ENCODE results near the gene NELL1.

NELL1 gene

GRCh38 chr11:21489416-21490115, 820.2 kb downstream of the NELL1 start:
- no peak for DNase-seq (ENCODE audit: low read depth)

- DNase-seq (ENCODE audit: low read depth): no peak
Observed at GRCh38 chr11:21492931-21493330, 823.5 kb downstream of the NELL1 start.

- no peak for DNase-seq (ENCODE audit: low read depth)
Observed at GRCh38 chr11:21494946-21495345, 825.6 kb downstream of the NELL1 start.

GRCh38 chr11:21495879-21496278, 826.5 kb downstream of the NELL1 start:
- DNase-seq (ENCODE audit: low read depth): no peak

- DNase-seq (ENCODE audit: low read depth): no peak
Observed at GRCh38 chr11:21501245-21501644, 831.9 kb downstream of the NELL1 start.

GRCh38 chr11:21505070-21505469, 835.7 kb downstream of the NELL1 start:
- no peak for DNase-seq (ENCODE audit: low read depth)

GRCh38 chr11:21511835-21512440, 842.6 kb downstream of the NELL1 start:
- peak; percentile 21 for DNase-seq (ENCODE audit: low read depth)

- no peak for DNase-seq (ENCODE audit: low read depth)
Observed at GRCh38 chr11:21514316-21514715, 844.9 kb downstream of the NELL1 start.

GRCh38 chr11:21520244-21520643, 850.9 kb downstream of the NELL1 start:
- DNase-seq (ENCODE audit: low read depth): no peak

GRCh38 chr11:21529187-21529586, 859.8 kb downstream of the NELL1 start:
- no peak for DNase-seq (ENCODE audit: low read depth)

- no peak for DNase-seq (ENCODE audit: low read depth)
Observed at GRCh38 chr11:21534288-21534687, 864.9 kb downstream of the NELL1 start.

GRCh38 chr11:21537980-21538379, 868.6 kb downstream of the NELL1 start:
- DNase-seq (ENCODE audit: low read depth): no peak

- no peak for DNase-seq (ENCODE audit: low read depth)
Observed at GRCh38 chr11:21541187-21541751, 871.9 kb downstream of the NELL1 start.

GRCh38 chr11:21543901-21544300, 874.5 kb downstream of the NELL1 start:
- DNase-seq (ENCODE audit: low read depth): no peak

GRCh38 chr11:21545699-21546098, 876.3 kb downstream of the NELL1 start:
- no peak for DNase-seq (ENCODE audit: low read depth)

- DNase-seq (ENCODE audit: low read depth): no peak
Observed at GRCh38 chr11:21546703-21547102, 877.3 kb downstream of the NELL1 start.

GRCh38 chr11:21552911-21553310, 883.5 kb downstream of the NELL1 start:
- DNase-seq (ENCODE audit: low read depth): no peak

GRCh38 chr11:21553795-21554194, 884.4 kb downstream of the NELL1 start:
- DNase-seq (ENCODE audit: low read depth): no peak

GRCh38 chr11:21554284-21554683, 884.9 kb downstream of the NELL1 start:
- no peak for DNase-seq (ENCODE audit: low read depth)

GRCh38 chr11:21556926-21557325, 887.5 kb downstream of the NELL1 start:
- no peak for DNase-seq (ENCODE audit: low read depth)

GRCh38 chr11:21560466-21560975, 891.1 kb downstream of the NELL1 start:
- no peak for DNase-seq (ENCODE audit: low read depth)

GRCh38 chr11:21561581-21561980, 892.2 kb downstream of the NELL1 start:
- DNase-seq (ENCODE audit: low read depth): no peak

GRCh38 chr11:21564095-21564494, 894.7 kb downstream of the NELL1 start:
- DNase-seq (ENCODE audit: low read depth): no peak

Data from fibroblast of the conjunctiva (primary cell).